GM20431 (cell line): Measurements from ENCODE around the gene PER1.

Experiments
- in situ Hi-C: fragments of 300-500 bp; cut with MseI, MboI; formaldehyde crosslinking; loops from one replicate; pipeline ENCODE4 v1.15.0; 2020; ENCODE audit warnings: low sequenced_read_pairs; ENCODE audit not compliant: unreplicated experiment

The PER1 gene

DNA sequence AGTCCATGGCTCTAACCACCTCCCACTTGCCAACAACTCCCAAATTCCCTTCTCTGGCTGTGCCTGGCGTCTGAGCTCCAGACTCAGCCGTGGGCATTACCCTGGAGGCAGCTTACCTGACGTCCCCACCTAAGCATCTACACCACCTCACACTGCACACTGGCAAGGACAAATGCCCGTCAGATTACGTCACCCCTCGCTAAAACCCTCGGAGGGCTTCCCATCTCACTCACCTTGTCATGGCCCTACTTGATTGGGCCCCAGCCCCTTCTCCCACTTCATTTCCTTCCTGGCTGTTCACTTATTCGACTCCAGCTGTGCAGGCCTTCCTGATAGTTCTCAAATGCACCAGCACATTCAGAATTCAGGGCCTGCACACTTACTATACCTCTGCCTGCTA is 47.3 kb downstream of the PER1 start:
- in situ Hi-C loops, result no loop called here

DNA sequence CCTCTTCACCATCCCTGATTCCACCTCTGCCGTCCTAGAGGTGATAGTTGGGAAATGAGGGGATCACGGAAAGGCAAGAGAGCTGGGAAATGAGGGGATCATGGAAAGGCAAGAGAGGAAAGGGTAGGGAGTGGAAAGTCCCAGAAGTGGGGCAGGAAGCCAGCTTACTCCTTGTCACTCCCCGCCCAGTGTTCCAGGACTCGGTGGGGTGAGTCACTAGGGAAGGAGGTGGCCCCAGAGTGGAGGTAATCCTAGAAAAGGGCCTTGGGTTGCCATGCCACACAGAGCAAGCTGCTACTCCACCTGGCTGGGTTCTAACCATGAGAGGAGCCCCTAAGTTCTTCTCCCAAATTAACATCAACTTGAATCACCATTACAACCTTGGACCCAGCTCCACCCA is 48.7 kb downstream of the PER1 start:
- in situ Hi-C loops, result no loop called here

DNA sequence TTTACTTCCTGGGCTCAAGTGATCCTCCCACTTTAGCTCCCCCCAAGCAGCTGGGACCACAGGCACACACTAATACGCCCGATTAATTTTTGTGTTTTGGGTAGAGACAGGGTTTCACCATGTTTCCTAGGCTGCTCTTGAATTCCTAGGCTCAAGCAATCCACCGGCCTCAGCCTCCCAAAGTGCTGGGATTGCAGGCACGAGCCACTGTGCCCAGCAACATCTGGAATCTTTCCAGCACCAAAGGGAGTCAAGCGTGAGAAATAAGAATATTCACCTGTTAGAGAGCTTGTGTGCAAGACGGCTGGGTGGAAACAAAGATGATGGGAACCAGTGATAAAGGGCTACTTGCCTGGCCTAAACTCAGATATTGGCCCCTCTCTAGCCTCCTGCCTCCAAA is 50.5 kb downstream of the PER1 start:
- in situ Hi-C loops, result no loop called here

DNA sequence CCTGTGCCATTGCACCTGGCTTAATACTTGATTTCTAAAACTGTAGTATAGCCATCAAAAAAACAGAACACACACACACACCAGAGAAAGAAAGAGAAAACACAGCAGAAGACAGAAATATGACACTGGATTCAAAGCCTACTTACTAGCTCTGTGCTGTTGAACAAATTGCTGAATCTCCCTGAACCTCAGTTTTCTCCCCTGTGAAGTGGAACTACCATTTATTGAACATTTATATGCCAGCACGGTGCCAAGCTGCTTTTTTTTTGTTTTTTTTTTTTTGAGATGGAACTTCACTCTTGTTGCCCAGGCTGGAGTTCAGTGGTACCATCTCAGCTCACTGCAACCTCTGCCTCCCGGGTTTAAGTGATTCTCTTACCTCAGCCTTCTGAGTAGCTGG is 51.4 kb downstream of the PER1 start:
- in situ Hi-C loops, result no loop called here

DNA sequence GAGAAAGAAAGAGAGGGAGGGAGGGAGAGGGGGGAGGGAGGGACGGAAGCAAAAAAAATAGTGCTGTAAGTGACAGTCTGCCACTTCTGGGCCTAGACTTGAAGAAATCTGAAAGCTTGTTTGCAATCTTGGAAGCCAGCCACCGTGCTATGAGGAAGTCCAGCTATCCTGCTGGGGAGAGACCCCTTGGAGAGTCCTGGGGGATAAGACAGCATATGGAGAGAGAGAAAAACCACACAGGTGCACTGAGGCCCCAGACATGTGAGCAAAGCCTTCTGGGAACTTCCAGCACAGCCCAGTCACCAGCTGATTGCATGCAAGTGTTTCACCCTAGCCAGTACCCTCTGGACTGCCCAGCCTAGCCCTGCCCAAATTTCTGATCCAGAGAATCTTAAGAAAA is 52.1 kb downstream of the PER1 start:
- in situ Hi-C loops, result no loop called here

DNA sequence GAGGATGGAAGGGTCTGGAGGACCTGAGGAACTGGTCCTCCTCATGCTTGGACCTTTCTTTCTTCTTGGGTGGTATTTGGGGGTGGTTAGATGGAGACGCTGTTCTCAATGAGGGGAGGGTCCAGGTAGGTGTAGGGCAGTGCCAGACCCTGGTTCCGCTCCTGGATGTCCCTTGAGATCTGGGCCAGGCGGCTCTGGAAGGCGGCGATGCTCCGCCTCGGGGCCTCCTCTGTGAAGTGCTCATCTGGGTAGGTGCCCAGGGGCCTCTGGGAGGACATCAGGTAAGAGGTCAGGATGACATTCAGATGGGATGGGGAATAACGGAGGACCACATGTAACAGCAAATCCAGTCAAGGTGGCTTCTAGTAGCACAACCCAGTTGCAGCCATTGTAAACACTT is 55.7 kb downstream of the PER1 start:
- in situ Hi-C loops, result no loop called here

DNA sequence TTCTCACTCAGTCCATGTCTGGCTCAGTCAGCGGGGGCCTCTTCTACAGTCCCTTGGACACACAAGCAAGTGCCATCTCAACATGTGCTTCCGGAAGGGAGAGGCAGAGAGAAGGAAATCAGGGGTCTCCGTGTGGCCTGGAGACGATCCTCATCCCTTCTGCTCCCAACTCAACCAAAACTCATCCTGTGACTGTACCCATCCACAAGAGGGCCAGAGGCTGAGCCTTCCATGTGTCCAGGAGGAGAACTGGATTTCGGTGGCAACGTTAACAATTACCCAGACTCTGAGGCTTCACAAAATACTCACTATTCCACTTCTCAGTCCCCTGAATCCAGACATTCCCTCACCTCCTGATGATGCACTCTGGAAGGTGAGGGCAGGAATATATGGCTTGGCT is 56.8 kb downstream of the PER1 start:
- in situ Hi-C loops, result no loop called here

DNA sequence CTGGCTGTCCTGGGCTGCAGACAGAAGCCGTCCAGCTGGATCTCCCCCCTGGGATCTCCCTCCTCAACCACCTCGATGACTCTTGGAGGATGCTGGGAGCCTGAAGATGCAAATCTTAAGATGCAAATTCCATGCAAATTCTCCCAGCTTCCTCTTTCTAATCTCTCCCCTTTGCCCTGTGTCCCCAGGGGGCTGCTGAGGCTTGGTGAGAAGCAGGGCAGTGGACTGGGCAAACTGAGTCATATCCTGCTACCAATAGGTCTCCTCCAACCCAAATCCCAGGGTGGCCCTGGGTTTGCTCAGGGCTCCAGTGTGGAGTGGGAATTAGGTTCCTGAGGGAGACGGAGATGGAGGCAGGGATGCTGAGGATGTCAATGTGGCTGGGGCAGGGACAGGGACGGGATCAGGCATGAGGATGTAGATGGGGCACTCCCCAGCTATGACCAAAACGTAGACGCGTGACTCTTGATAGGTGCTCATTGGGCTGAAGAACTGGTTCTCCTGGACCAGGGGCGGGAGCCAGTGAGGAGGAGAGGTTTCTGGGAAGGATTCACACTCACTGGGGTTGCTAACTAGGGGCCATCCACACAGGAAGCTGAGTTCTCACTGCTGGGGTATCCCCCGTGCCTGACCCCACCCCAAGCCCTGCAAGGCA is 61.0 kb downstream of the PER1 start:
- in situ Hi-C loops, result no loop called here
